ENCODE measurements around the gene SRRM3. TPM values are rescaled to one million over a fixed set of nuclear protein-coding genes. Genes with fewer than 3 reads are reported as not detected.
"Not testable (repeated sequence)": the region's sequence is repeated elsewhere in the genome, so short reads cannot be mapped to it uniquely, and the experiment has no call there.

SRRM3 gene
- total RNA-seq, 2 experiments from 2014 or later, result not detected

DNA sequence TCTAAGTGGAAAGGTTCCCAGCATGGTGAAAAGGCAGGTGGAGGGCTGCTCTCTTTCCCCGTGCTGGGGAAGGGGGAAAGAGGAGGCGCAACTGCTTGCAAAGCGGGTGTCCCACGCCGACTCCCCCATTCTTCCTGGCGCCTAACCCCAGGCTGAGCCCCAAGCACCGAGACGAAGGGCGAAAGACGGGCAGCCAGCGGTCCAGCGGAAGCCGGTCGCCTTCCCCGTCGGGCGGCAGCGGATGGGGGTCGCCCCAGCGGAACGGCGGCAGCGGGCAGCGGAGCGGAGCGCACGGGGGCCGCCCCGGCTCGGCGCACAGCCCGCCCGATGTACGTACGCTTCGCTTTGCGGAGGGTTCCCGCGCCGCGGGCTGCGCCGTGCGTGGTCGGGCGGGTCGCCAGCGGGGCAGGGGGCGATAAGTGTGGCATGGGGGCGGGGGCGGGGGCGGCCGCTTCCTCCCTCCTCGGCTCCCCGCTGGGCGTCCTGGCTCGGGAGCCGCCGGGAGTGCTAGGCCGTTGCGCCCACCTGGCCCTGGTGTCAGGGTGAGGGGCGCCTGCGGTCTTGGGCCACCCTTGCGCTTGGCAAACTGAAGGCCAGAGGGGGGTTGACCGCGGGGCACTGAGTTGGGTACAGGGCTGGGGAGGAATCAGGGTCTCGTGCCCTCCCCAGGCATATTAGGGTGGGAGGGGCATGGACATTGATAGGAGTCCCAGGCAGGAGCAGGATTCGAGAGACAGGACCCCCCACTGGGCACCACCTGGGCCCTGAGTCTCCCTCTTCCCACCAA, 65.6 kb downstream of the SRRM3 start:
- peaks cover 28% of the 10 kb centered on the region for H3K27me3 Mint-ChIP-seq
- H3K9me3 Mint-ChIP-seq, result no peaks in the 10 kb centered on the region
- CTCF ChIA-PET, result interaction anchor here (1.0 kb wide), 1 partner anchor 47 kb away, joined by 3 read pairs; no protein-coding TSS in a partner anchor

DNA sequence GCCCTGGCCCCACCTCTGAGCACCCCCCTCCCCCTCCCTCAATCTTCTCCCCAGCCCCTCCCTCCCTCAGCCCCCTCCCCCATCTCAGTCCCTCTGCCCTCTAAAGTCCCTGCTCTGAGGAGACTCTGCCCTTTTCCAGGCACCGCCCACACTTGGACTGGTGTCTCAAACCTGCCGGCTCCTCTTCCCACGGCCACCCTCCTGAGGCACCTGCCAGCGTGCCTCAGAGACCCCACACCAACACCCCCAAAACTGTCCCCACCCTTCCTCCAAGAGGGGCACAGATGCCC, 66.1 kb downstream of the SRRM3 start:
- Mint-ChIP-seq H3K27me3 (peaks cover 29% of the 10 kb centered on the region), H3K27ac (no peak overlapping the region), H3K9me3 (no peaks in the 10 kb centered on the region), H3K36me3 (ENCODE audit: low read depth) (no peaks in the 10 kb centered on the region), H3K4me1 (peaks cover 13% of the 10 kb centered on the region), H3K4me3 (no peak overlapping the region)
- CTCF ChIA-PET, result interaction anchor here (1.2 kb wide), 1 partner anchor 49 kb away, joined by 4 read pairs; no protein-coding TSS in a partner anchor
- POLR2A ChIA-PET, result no interaction called here
- DNase-seq, result no peak

More for the DNA sequence above, 65.6 kb downstream of the SRRM3 start:
- Mint-ChIP-seq H3K4me1 (peaks cover 11% of the 10 kb centered on the region), H3K36me3 (ENCODE audit: low read depth) (no peaks in the 10 kb centered on the region), H3K4me3 (no peak overlapping the region), H3K27ac (no peak overlapping the region)
- no peak for DNase-seq
- POLR2A ChIA-PET, result no interaction called here

DNA sequence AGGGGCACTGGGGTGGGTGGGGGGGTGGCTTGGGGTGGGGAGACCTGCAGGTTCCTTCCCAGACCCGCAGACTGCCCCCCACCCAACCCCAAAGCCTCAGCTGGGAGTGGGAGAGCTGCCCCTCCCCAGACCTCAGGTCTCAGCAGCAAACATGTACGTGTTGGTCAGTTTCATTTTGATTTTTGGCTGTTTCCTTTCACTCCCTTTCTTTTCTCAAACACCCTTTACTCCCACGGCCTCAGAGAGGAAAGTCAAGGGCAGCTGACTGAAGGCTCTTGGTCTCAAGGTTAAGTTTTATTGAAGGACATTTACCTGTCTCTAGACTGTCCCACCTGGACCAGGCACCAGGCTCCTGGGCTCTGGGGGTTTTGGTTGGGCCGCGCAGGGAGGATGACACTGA, 66.7 kb downstream of the SRRM3 start:
- Mint-ChIP-seq H3K27me3 (peaks cover 31% of the 10 kb centered on the region), H3K36me3 (ENCODE audit: low read depth) (no peaks in the 10 kb centered on the region), H3K27ac (no peak overlapping the region), H3K9me3 (no peaks in the 10 kb centered on the region), H3K4me1 (peaks cover 19% of the 10 kb centered on the region), H3K4me3 (no peak overlapping the region)
- no peak for DNase-seq
- ChIA-PET POLR2A (no interaction called here), CTCF (interaction anchor here (1.2 kb wide), 1 partner anchor 48 kb away, joined by 4 read pairs; no protein-coding TSS in a partner anchor)

DNA sequence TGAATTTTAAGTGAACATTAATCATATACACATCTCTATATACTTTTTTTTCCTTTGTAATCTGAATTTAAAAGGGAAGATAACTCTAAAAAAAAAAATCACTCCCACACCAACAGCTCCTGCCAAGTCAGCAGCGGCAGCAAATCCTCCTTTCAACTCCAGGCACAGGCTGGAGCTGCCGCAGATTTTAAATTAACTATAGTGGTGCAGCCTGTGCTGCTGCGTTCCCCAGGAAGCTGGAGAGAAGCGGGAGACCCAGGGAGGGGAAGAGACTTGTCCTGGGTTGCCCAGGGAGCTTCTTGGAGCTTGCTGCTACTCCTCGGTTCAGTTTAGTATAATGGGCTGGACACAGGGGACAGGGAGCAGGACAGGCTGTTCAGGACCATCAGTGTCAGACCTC, 68.2 kb downstream of the SRRM3 start:
- Mint-ChIP-seq H3K36me3 (ENCODE audit: low read depth) (no peaks in the 10 kb centered on the region), H3K4me1 (peaks cover 24% of the 10 kb centered on the region), H3K27me3 (peaks cover 35% of the 10 kb centered on the region), H3K9me3 (no peaks in the 10 kb centered on the region), H3K27ac (no peak overlapping the region), H3K4me3 (no peak overlapping the region)
- DNase-seq, result no peak
- CTCF ChIA-PET, result interaction anchor here (1.0 to 1.3 kb wide), 2 partner anchors 21 to 42 kb away, joined by 3 to 4 read pairs; no protein-coding TSS in a partner anchor
- POLR2A ChIA-PET, result no interaction called here

DNA sequence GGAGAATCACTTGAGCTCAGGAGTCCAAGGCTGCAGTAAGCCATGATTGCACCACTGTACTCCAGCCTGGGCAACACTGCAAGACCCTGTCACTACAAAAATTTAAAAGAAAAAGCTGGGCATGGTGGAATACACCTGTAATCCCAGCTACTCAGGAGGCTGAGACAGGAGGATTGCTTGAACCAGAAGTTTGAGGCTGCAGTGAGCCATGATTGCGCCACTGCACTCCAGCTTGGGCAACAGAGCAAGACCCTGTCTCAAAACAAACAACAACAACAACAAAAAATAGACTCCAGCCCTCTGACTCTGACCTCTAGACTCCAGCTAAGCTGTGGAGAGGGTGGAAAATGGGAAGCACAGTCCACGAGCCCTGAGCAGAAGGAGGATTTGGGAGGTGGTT, 69.7 kb downstream of the SRRM3 start:
- H3K4me3 Mint-ChIP-seq; H3K27ac Mint-ChIP-seq; DNase-seq; H3K36me3 Mint-ChIP-seq (ENCODE audit: low read depth); H3K9me3 Mint-ChIP-seq: not testable (repeated sequence)
- ChIA-PET POLR2A (interaction anchor here (1.1 kb wide), 1 partner anchor 46 kb away, joined by 3 read pairs; no protein-coding TSS in a partner anchor), CTCF (interaction anchor here (0.7 to 1.1 kb wide), 2 partner anchors 20 to 79 kb away, joined by 3 read pairs; no protein-coding TSS in a partner anchor)
- Mint-ChIP-seq H3K4me1 (peaks cover 24% of the 10 kb centered on the region), H3K27me3 (peaks cover 38% of the 10 kb centered on the region)

DNA sequence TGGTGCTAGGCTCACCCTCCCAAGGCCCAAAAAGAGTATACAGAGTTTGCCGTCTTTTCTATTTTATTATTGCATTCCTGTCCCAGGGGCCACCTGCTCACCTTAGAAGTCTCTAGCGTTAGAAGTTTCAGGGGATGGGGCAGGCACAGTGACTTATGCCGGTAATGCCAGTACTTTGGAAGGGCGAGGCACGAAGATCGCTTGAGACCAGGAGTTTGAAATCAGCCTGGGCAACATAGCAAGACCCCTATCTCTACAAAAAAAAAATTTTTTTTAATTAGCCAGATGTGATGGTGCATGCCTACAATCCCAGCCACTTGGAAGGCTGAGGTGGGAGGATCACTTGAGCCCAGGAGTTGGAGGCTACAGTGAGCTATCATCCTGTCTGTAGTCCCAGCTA, 70.4 kb downstream of the SRRM3 start:
- Mint-ChIP-seq H3K36me3 (ENCODE audit: low read depth) (no peaks in the 10 kb centered on the region), H3K4me3 (no peak overlapping the region), H3K4me1 (peaks cover 22% of the 10 kb centered on the region), H3K27ac (no peak overlapping the region), H3K9me3 (no peaks in the 10 kb centered on the region), H3K27me3 (peaks cover 41% of the 10 kb centered on the region)
- ChIA-PET POLR2A (no interaction called here), CTCF (interaction anchor here (1.9 kb wide), 1 partner anchor 9 kb away, joined by 8 read pairs; no protein-coding TSS in a partner anchor)
- DNase-seq, result no peak

DNA sequence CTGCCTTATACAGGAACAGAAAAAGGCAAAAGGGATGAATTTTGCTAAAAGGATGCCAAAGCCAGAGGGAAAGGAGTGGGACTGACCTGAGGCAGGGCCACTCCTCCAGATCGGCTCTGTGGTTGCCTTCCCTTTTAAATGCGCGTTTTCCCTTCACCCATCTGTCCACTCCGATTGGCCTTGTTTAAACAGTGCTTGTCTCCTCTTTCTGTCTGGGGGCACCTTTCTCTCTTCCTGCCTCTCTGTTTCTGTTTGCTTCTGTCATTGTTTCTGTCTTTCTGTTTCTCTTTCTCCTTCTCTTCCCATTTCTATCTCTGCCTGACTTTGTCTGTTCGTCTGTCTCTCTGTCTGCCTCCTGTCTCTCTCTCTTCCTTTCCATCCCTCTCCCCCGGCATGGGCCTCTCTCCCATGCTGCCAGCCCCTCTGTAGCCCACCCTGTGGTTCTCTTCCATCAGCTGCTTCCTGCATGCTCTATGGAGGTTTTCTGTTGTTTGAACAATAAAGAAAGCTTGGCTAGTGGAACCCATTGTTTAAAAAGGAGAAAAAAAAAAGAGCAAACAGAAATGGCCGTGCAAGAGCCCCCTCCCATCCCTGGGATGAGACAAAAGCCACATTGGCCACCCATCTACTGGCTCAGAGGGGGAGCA, 71.3 kb downstream of the SRRM3 start:
- ChIA-PET POLR2A (interaction anchor here (1.3 to 1.5 kb wide), 2 partner anchors 10 to 45 kb away, joined by 3 to 5 read pairs; no protein-coding TSS in a partner anchor), CTCF (interaction anchor here (1.0 to 3.2 kb wide), 5 partner anchors 8 to 94 kb away, joined by 3 to 12 read pairs (median 8); no protein-coding TSS in a partner anchor)
- Mint-ChIP-seq H3K4me1 (peaks cover 20% of the 10 kb centered on the region), H3K4me3 (peak overlapping the region; percentile 21), H3K27me3 (peaks cover 43% of the 10 kb centered on the region), H3K36me3 (ENCODE audit: low read depth) (no peaks in the 10 kb centered on the region), H3K9me3 (no peaks in the 10 kb centered on the region), H3K27ac (peak overlapping the region; percentile 59)
- DNase-seq, result no peak

DNA sequence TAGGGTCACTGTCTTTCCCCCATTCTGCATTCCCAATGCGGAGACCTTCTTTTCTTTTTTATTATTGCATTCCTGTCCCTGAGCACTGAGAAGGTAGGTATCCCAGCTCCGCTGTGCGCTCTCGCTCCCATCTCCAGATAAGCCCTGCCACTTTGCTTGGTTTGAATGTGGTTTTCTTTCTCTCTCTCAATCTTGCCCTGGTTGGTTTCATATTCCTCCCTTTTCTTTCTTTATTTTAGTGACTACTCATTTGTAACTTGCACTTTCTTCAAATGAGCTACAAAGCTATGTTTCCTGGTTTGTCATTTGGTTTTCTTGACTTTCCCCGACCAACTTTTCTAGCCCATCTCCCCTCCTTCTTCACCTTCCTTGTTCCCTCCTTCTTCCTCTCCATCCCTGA, 71.8 kb downstream of the SRRM3 start:
- CTCF ChIA-PET, result interaction anchor here (1.0 to 3.2 kb wide), 5 partner anchors 9 to 95 kb away, joined by 3 to 12 read pairs (median 8); no protein-coding TSS in a partner anchor
- H3K4me3 Mint-ChIP-seq, result peak overlapping the region; percentile 9
- no peaks in the 10 kb centered on the region for H3K9me3 Mint-ChIP-seq
- DNase-seq, result no peak
- POLR2A ChIA-PET, result interaction anchor here (1.3 to 1.5 kb wide), 2 partner anchors 9 to 44 kb away, joined by 3 to 5 read pairs; no protein-coding TSS in a partner anchor
- no peaks in the 10 kb centered on the region for H3K36me3 Mint-ChIP-seq (ENCODE audit: low read depth)
- peaks cover 40% of the 10 kb centered on the region for H3K27me3 Mint-ChIP-seq
- no peak overlapping the region for H3K27ac Mint-ChIP-seq
- peaks cover 17% of the 10 kb centered on the region for H3K4me1 Mint-ChIP-seq

DNA sequence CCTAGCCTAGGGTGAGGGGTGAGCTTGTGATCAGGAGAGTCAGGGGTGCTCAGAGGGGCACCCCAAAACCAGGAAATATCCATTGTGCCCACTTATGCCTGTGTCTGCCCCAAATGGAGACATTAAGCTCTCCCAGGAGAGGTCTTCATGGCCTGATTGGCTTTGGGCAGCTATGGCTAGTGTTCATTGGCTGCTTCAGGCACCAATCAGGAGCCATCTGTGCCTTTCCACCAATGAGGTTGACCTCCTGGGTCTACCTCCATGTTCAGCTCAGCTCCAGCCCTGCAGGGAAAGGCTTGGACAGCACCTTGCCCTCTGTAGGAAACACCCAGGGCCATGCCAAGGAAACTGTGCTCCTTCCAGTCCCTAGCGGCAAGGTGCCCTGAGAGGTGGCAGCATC, 76.8 kb downstream of the SRRM3 start:
- no peak overlapping the region for H3K4me3 Mint-ChIP-seq
- CTCF ChIA-PET, result interaction anchor here (0.6 to 2.6 kb wide), 3 partner anchors 13 to 63 kb away, joined by 3 to 7 read pairs (median 4); no protein-coding TSS in a partner anchor
- no peak overlapping the region for H3K27ac Mint-ChIP-seq
- H3K27me3 Mint-ChIP-seq, result peaks cover 49% of the 10 kb centered on the region
- H3K9me3 Mint-ChIP-seq, result no peaks in the 10 kb centered on the region
- H3K4me1 Mint-ChIP-seq, result peaks cover 15% of the 10 kb centered on the region
- H3K36me3 Mint-ChIP-seq (ENCODE audit: low read depth), result no peaks in the 10 kb centered on the region
- POLR2A ChIA-PET, result interaction anchor here (0.8 kb wide), 1 partner anchor 40 kb away, joined by 3 read pairs; no protein-coding TSS in a partner anchor
- DNase-seq, result no peak

DNA sequence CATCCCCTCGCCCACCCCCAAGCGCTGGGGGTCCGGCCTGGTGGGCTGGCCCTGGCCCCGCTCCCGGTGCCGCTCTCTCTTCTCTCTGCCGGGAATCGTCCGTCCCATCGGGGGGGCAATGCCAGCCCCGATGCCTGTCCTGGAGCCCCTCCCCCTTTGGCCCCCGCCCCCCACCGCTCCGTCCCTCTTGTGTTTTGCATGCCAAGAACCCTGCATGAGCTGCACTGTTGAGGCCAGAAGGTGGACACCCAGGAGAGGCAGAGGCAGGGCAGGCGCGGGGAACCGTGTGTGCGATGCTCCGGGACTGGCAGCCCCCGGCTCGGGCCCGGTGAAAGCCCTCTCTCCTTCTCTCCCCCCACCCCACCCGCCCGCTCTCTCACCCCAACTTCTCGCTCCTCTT, 78.7 kb downstream of the SRRM3 start:
- POLR2A ChIA-PET, result no interaction called here
- CTCF ChIA-PET, result no interaction called here
- Mint-ChIP-seq H3K9me3 (no peaks in the 10 kb centered on the region), H3K36me3 (ENCODE audit: low read depth) (no peaks in the 10 kb centered on the region), H3K4me1 (peaks cover 13% of the 10 kb centered on the region), H3K4me3 (no peak overlapping the region), H3K27ac (no peak overlapping the region), H3K27me3 (peaks cover 57% of the 10 kb centered on the region)
- DNase-seq, result no peak

DNA sequence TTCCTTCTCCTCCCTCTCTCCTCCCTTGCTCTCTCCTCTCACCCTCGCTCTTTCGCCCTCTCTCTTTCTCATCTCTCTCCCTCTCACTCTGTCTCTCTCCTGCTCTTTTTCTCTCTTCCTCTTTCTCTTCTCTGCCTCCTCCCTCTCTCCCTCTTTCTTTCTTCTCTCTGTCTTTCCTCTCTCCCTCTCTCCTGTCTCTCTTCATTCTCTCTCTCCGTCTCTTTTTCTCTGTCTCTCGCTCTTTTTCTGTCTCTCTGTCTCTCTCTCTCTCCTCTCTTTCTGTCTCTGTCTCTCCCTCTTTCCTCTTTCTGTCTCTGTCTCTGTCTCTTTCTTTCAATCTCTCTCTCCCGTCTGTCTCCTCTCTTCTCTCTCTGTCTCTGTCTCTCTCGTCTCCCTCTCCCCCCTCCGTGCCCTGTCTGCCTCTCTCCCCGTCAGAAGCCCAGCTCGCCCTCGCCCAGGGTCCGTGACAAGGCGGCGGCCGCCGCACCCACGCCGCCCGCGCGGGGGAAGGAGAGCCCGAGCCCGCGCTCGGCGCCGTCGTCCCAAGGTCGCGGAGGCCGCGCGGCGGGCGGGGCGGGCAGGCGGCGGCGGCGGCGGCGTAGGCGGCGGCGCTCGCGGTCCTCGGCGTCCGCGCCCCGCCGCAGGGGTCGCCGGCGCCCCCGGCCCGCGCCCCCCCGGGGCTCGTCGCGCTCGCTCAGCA, 79.5 kb downstream of the SRRM3 start:
- no peaks in the 10 kb centered on the region for H3K9me3 Mint-ChIP-seq
- ChIA-PET POLR2A (interaction anchor here (2.0 kb wide), 1 partner anchor 37 kb away, joined by 7 read pairs; no protein-coding TSS in a partner anchor), CTCF (interaction anchor here (1.8 to 2.3 kb wide), 2 partner anchors 11 to 18 kb away, joined by 5 to 8 read pairs; no protein-coding TSS in a partner anchor)
- H3K4me3 Mint-ChIP-seq, result peak overlapping the region; percentile 30
- DNase-seq, result no peak
- peaks cover 54% of the 10 kb centered on the region for H3K27me3 Mint-ChIP-seq
- no peak overlapping the region for H3K27ac Mint-ChIP-seq
- H3K36me3 Mint-ChIP-seq (ENCODE audit: low read depth), result no peaks in the 10 kb centered on the region
- H3K4me1 Mint-ChIP-seq, result peaks cover 13% of the 10 kb centered on the region

DNA sequence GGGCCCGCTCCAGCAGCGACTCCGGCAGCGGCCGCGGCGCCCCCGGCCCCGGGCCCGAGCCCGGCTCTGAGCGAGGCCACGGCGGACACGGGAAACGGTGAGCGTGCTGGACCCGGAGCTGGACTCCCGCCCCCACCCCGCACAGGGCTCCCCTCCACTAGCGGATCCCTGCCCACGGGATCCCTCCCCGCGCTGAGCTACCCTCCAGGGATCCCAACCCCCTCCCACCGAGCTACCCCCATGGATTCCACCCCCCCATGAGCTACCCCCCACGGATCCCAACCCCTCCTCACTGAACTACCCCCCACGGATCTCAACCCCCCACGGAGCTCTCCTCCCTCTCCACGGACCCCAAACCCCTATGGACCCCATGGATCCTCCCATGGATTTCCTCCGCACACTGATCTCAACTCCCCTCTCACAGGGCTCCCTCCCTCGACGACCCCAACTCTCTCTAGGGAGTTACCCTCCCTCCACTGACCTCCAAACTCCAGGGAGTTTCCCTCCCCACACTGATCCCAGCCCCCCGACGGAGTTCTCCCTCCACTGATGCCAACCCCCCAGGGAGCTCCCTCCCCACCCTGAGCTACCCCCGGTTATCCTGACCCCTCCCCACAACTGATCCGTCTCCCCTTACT, 80.1 kb downstream of the SRRM3 start:
- Mint-ChIP-seq H3K36me3 (ENCODE audit: low read depth) (no peaks in the 10 kb centered on the region), H3K4me1 (peaks cover 13% of the 10 kb centered on the region), H3K4me3 (peak overlapping the region; percentile 37), H3K27ac (no peak overlapping the region), H3K9me3 (no peaks in the 10 kb centered on the region), H3K27me3 (peaks cover 50% of the 10 kb centered on the region)
- no peak for DNase-seq
- POLR2A ChIA-PET, result interaction anchor here (1.7 to 2.0 kb wide), 2 partner anchors 8 to 36 kb away, joined by 5 to 7 read pairs; no protein-coding TSS in a partner anchor
- CTCF ChIA-PET, result interaction anchor here (1.8 to 2.3 kb wide), 2 partner anchors 10 to 19 kb away, joined by 5 to 8 read pairs; no protein-coding TSS in a partner anchor

All from activated CD4-positive, alpha-beta memory T cell treated with anti-CD3 and anti-CD28 coated beads, Interleukin-2, amount 10 ng/mL, durations not matched to agents 7 days and 5 days (primary cell).